GM12891 (cell line): ENCODE results near the gene KIFAP3.

Experiments
- POLR2A ChIP-seq: IDR thresholded peaks from 2 replicates; pipeline ENCODE4 v1.6.1; 2011; ENCODE audit warnings: low read depth, low read length, control low read depth
- POLR2AphosphoS5 ChIP-seq: IDR thresholded peaks from 2 replicates; pipeline ENCODE4 v1.6.1; 2011; ENCODE audit warnings: low read depth, low read length, control low read depth

GRCh38 chr1:170122366-170122765 is 47.9 kb upstream of the KIFAP3 start:
- TF ChIP-seq POLR2A (no peak), POLR2AphosphoS5 (no peak)
